ENCODE measurements around the gene PCYT2. TPM values are rescaled to one million over a fixed set of nuclear protein-coding genes. Genes with fewer than 3 reads are reported as not detected.

PCYT2 gene
- total RNA-seq, 1 experiment from 2014 or later: 151 TPM

GRCh38 chr17:81924557-81925532 is 13.6 kb upstream of the PCYT2 start:
- Mint-ChIP-seq H3K36me3 (ENCODE audit: insufficient read depth, unreplicated experiment) (peaks cover 39% of the 10 kb centered on the region), H3K27ac (ENCODE audit: unreplicated experiment) (peak overlapping the region; percentile 85), H3K4me3 (ENCODE audit: unreplicated experiment) (no peak overlapping the region), H3K4me1 (ENCODE audit: low read depth, unreplicated experiment) (peaks cover 17% of the 10 kb centered on the region), H3K9me3 (ENCODE audit: unreplicated experiment) (no peaks in the 10 kb centered on the region), H3K27me3 (ENCODE audit: insufficient read depth, unreplicated experiment) (no peaks in the 10 kb centered on the region)
- no peak for DNase-seq
- Histone ChIP-seq H3K4me3 (ENCODE audit: low read depth, low read length) (no peak overlapping the region), H3K36me3 (ENCODE audit: control insufficient read depth, insufficient read depth, low read length) (peaks cover 3% of the 10 kb centered on the region), H3K27me3 (replicated peaks; ENCODE audit: control insufficient read depth, insufficient read depth, low read length) (no peaks in the 10 kb centered on the region), H3K9me3 (no peaks in the 10 kb centered on the region), H3K4me1 (peaks cover 14% of the 10 kb centered on the region)
- BruUV-seq (replicated peaks): no TSS peak
- ChIA-PET POLR2A (interaction anchor here (0.7 to 1.1 kb wide), 2 partner anchors 14 to 256 kb away, joined by 3 read pairs; partner anchors contain the start of gene PCYT2), CTCF (interaction anchor here (1.5 to 1.6 kb wide), 2 partner anchors 95 to 98 kb away, joined by 4 to 10 read pairs; partner anchors contain the start of genes CENPX and LRRC45)
- no peak for TF ChIP-seq CTCF (IDR thresholded peaks at IDR 0.05; ENCODE audit: insufficient read depth in 1 of 2, low read depth in 1 of 2, low read length in 1 of 2, severe bottlenecking in 1 of 2, unreplicated experiment in 1 of 2)
- intact Hi-C loops (cut with micrococcal nuclease; ENCODE audit: unreplicated experiment): loop anchor here (5.0 kb wide), 2 partner anchors 97 to 597 kb away; partner anchors contain the start of genes CENPX and LRRC45

- Mint-ChIP-seq H3K9me3 (ENCODE audit: unreplicated experiment) (no peaks in the 10 kb centered on the region), H3K27me3 (ENCODE audit: insufficient read depth, unreplicated experiment) (no peaks in the 10 kb centered on the region), H3K4me1 (ENCODE audit: low read depth, unreplicated experiment) (peaks cover 24% of the 10 kb centered on the region), H3K27ac (ENCODE audit: unreplicated experiment) (peak overlapping the region; percentile 86), H3K36me3 (ENCODE audit: insufficient read depth, unreplicated experiment) (peaks cover 52% of the 10 kb centered on the region), H3K4me3 (ENCODE audit: unreplicated experiment) (no peak overlapping the region)
- no peak for TF ChIP-seq CTCF (IDR thresholded peaks at IDR 0.05; ENCODE audit: insufficient read depth in 1 of 2, low read depth in 1 of 2, low read length in 1 of 2, severe bottlenecking in 1 of 2, unreplicated experiment in 1 of 2)
- BruUV-seq (replicated peaks): no TSS peak
- H3K4me3 ChIP-seq (ENCODE audit: low read depth, low read length): no peak overlapping the region
- H3K9me3 ChIP-seq: no peaks in the 10 kb centered on the region
- CTCF ChIA-PET: no interaction called here
- peaks cover 6% of the 10 kb centered on the region for H3K36me3 ChIP-seq (ENCODE audit: control insufficient read depth, insufficient read depth, low read length)
- no peak for DNase-seq
- peaks cover 14% of the 10 kb centered on the region for H3K4me1 ChIP-seq
- H3K27me3 ChIP-seq (replicated peaks; ENCODE audit: control insufficient read depth, insufficient read depth, low read length): no peaks in the 10 kb centered on the region
- POLR2A ChIA-PET: interaction anchor here (1.1 kb wide), 1 partner anchor 12 kb away, joined by 3 read pairs; the partner anchor contains the start of gene PCYT2
- intact Hi-C loops (cut with micrococcal nuclease; ENCODE audit: unreplicated experiment): no loop called here
Observed at GRCh38 chr17:81923302-81924260, 12.4 kb upstream of the PCYT2 start.

All from Caco-2 (cell line).